GM12878 (cell line): ENCODE data around the gene CMTM4. TPM values are rescaled to one million over a fixed set of nuclear protein-coding genes. Genes with fewer than 3 reads are reported as not detected.

Experiments used
- ASH2L ChIP-seq: fragments of 300-600, 200-600 bp; sonication (generic); IDR thresholded peaks from 2 replicates; pipeline ENCODE4 v1.6.1; 2017; ENCODE audit warnings: low read depth, mild to moderate bottlenecking, borderline replicate concordance
- BACH1 ChIP-seq: fragments of 450-650 bp; IDR thresholded peaks from 2 replicates; pipeline ENCODE4 v1.6.1; 2017; ENCODE audit warnings: mild to moderate bottlenecking, borderline replicate concordance
- CBX3 ChIP-seq: fragments of 200-600 bp; sonication (generic); IDR thresholded peaks from 2 replicates; pipeline ENCODE4 v1.6.1; 2016; ENCODE audit warnings: low read depth, borderline replicate concordance
- GABPA ChIP-seq: IDR thresholded peaks from 2 replicates; pipeline ENCODE4 v1.6.1; 2014; ENCODE audit warnings: antibody characterized with exemption, low read depth, mild to moderate bottlenecking, inconsistent platforms
- KAT2A ChIP-seq: conservative IDR thresholded peaks from 2 replicates; pipeline ENCODE4 v1.6.1; 2011; ENCODE audit warnings: low read depth, low read length; ENCODE audit not compliant: control insufficient read depth
- PAX5 ChIP-seq: IDR thresholded peaks from 2 replicates; pipeline ENCODE4 v1.6.1; 2011; ENCODE audit warnings: low read depth, low read length, borderline replicate concordance
- REST ChIP-seq: IDR thresholded peaks from 2 replicates; pipeline ENCODE4 v1.6.1; 2012; ENCODE audit warnings: mild to moderate bottlenecking, low read depth, low read length
- RUNX3 ChIP-seq: IDR thresholded peaks from 2 replicates; pipeline ENCODE4 v1.6.1; 2012; ENCODE audit warnings: low read length, inconsistent platforms
- SMAD1 ChIP-seq: fragments of 450-650 bp; IDR thresholded peaks from 2 replicates; pipeline ENCODE4 v1.6.1; 2018; ENCODE audit warnings: mild to moderate bottlenecking, low read depth; ENCODE audit not compliant: partially characterized antibody
- SMAD5 ChIP-seq: IDR thresholded peaks from 2 replicates; pipeline ENCODE4 v1.6.1; 2016; ENCODE audit warnings: antibody characterized with exemption, low read depth
- WRNIP1 ChIP-seq: IDR thresholded peaks from 2 replicates; pipeline ENCODE4 v1.6.1; 2011; ENCODE audit warnings: low read depth, low read length, improper control_type of control experiment, borderline replicate concordance
- YBX1 ChIP-seq: fragments of 450-650 bp; IDR thresholded peaks from 2 replicates; pipeline ENCODE4 v1.6.1; 2016; ENCODE audit warnings: antibody characterized with exemption
- ZBTB33 ChIP-seq: fragments of 450-650 bp; IDR thresholded peaks from 2 replicates; pipeline ENCODE4 v1.6.1; 2017; ENCODE audit warnings: mild to moderate bottlenecking
- polyA plus RNA-seq, 11 experiments: library from polyadenylated mRNA; depleted of rRNA in 4 of 11; unstranded in 6 of 11; stranded (reverse) in 5 of 11; fragments of >200 nt; fragmentation: Nextera tagmentation in 4 of 11; fragmentation: Illumina TruSeq in 1 of 11; extraction: Ambion mirVana in 4 of 11; extraction: Trizol in 1 of 11; gene quantifications; 1 replicate in 1 of 11; 2 replicates in 10 of 11; pipeline versions ENCODE4 v1.2.1 to v1.2.3, GENCODE V29; 2011 to 2016; ENCODE audit warnings: inconsistent platforms in 2 of 11, missing spikeins in 2 of 11, low read depth in 1 of 11
- total RNA-seq, 4 experiments: library from RNA; depleted of rRNA in 3 of 4; stranded (reverse); fragments of >200 nt in 3 of 4; fragmentation: Illumina TruSeq in 1 of 4; extraction: Trizol in 1 of 4; gene quantifications; 2 replicates each; pipeline versions ENCODE4 v1.2.1 to v1.2.3, GENCODE V29; 2013 to 2021
- TF ChIP-seq, protein P1 (sequence below): fragments of 450-650 bp; IDR thresholded peaks from 2 replicates; pipeline ENCODE4 v1.6.1; 2016; ENCODE audit warnings: mild to moderate bottlenecking
- TF ChIP-seq, protein P2 (sequence below): fragments of 450-650 bp; IDR thresholded peaks from 2 replicates; pipeline ENCODE4 v1.6.1; 2017; ENCODE audit warnings: low read depth, mild to moderate bottlenecking, moderate library complexity
- TF ChIP-seq, protein P3 (sequence below): IDR thresholded peaks from 2 replicates; pipeline ENCODE4 v1.6.1; 2011; ENCODE audit warnings: low read depth, low read length, improper control_type of control experiment, borderline replicate concordance

Gene CMTM4
- total and polyA plus RNA-seq, 10 of the 15 experiments (the other 5 are each of a cell fraction or from before 2014, with no cell fraction given) = 0.02 to 0.43 (median 0.15) TPM; not detected in 2

DNA sequence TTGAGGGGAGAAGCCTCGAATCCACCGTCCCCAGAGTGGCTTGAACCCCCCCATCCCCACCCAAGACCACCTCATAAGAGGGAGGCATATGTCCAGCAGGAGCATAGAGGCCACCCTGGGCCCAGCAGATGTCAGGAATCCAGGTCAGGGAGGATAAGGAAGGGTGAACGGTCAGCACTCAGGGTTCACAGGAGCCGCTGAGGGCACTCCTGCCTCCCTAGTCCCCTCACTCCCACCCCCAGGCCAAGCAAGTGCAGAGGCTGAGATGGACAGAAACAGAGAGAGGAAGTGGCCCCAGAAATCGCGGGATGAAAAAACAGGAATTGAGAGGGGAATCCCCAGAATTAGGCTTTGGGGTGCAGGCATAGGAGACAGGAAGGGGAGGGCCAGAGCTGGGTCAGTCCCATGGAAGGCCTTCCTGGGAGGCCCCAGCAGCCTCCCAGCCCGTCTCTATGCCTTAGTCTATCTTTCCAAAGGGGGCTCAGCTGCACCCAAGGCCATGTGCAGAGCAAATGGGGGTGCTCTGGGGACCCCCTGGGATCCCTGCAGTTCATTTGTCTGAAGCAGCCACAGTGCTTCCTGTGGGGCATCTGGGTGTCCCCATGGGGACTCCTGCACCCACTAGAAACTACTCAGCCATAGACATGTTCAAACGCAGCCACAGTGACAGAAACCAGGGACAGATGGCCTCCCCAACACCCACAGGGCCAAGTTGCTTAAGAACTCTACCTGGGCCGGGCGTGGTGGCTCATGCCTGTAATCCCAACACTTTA lies 90.4 kb downstream of the CMTM4 start (continued):
- TF ChIP-seq SMAD1 (no peak), YBX1 (no peak), ASH2L (no peak), WRNIP1 (no peak), KAT2A (no peak), REST (no peak), RUNX3 (peak; percentile 84), PAX5 (peak; percentile 90), CBX3 (no peak), ZBTB33 (no peak), SMAD5 (no peak), GABPA (no peak), BACH1 (no peak)
- TF ChIP-seq, protein P1, sequence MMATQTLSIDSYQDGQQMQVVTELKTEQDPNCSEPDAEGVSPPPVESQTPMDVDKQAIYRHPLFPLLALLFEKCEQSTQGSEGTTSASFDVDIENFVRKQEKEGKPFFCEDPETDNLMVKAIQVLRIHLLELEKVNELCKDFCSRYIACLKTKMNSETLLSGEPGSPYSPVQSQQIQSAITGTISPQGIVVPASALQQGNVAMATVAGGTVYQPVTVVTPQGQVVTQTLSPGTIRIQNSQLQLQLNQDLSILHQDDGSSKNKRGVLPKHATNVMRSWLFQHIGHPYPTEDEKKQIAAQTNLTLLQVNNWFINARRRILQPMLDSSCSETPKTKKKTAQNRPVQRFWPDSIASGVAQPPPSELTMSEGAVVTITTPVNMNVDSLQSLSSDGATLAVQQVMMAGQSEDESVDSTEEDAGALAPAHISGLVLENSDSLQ = no peak
- TF ChIP-seq, protein P2, sequence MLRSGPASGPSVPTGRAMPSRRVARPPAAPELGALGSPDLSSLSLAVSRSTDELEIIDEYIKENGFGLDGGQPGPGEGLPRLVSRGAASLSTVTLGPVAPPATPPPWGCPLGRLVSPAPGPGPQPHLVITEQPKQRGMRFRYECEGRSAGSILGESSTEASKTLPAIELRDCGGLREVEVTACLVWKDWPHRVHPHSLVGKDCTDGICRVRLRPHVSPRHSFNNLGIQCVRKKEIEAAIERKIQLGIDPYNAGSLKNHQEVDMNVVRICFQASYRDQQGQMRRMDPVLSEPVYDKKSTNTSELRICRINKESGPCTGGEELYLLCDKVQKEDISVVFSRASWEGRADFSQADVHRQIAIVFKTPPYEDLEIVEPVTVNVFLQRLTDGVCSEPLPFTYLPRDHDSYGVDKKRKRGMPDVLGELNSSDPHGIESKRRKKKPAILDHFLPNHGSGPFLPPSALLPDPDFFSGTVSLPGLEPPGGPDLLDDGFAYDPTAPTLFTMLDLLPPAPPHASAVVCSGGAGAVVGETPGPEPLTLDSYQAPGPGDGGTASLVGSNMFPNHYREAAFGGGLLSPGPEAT = no peak
- TF ChIP-seq, protein P3, sequence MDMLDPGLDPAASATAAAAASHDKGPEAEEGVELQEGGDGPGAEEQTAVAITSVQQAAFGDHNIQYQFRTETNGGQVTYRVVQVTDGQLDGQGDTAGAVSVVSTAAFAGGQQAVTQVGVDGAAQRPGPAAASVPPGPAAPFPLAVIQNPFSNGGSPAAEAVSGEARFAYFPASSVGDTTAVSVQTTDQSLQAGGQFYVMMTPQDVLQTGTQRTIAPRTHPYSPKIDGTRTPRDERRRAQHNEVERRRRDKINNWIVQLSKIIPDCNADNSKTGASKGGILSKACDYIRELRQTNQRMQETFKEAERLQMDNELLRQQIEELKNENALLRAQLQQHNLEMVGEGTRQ = no peak
